ENCODE data around the gene BGLAP.

DNA sequence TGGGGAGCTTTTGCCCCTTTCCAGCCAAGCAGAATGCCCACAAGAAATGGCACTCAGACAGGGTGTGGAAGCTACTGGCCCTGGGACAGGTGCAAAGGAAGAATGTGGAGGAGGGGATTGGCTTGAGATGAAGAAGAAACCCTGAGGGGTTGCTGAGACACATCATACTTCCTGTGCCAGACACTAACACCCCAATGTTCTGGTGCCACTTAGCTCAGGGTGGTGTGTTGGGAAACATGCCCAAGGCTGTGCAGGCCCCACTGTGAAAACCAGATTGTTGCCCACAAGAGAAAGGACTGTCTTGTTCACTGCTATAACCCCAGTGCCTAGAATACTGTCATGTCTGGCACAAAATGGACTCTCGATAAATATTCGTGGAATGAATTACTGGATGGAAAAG, 15.7 kb downstream of the BGLAP start:
- TF ChIP-seq, protein P1, sequence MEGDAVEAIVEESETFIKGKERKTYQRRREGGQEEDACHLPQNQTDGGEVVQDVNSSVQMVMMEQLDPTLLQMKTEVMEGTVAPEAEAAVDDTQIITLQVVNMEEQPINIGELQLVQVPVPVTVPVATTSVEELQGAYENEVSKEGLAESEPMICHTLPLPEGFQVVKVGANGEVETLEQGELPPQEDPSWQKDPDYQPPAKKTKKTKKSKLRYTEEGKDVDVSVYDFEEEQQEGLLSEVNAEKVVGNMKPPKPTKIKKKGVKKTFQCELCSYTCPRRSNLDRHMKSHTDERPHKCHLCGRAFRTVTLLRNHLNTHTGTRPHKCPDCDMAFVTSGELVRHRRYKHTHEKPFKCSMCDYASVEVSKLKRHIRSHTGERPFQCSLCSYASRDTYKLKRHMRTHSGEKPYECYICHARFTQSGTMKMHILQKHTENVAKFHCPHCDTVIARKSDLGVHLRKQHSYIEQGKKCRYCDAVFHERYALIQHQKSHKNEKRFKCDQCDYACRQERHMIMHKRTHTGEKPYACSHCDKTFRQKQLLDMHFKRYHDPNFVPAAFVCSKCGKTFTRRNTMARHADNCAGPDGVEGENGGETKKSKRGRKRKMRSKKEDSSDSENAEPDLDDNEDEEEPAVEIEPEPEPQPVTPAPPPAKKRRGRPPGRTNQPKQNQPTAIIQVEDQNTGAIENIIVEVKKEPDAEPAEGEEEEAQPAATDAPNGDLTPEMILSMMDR (IDR thresholded peaks at IDR 0.05) = no peak
- TF ChIP-seq POLR2A (IDR thresholded peaks at IDR 0.05) = no peak
